GM12891 (cell line): ENCODE data around the gene TMEM143.
"Not testable (repeated sequence)": the region's sequence is repeated elsewhere in the genome, so short reads cannot be mapped to it uniquely, and the experiment has no call there.

Experiments used
- POLR2A ChIP-seq: IDR thresholded peaks from 2 replicates; pipeline ENCODE4 v1.6.1; 2011; ENCODE audit warnings: low read depth, low read length, control low read depth
- POLR2AphosphoS5 ChIP-seq: IDR thresholded peaks from 2 replicates; pipeline ENCODE4 v1.6.1; 2011; ENCODE audit warnings: low read depth, low read length, control low read depth
- TAF1 ChIP-seq: IDR thresholded peaks from 2 replicates; pipeline ENCODE4 v1.6.1; 2011; ENCODE audit warnings: low read depth, low read length, control low read depth

- TF ChIP-seq POLR2AphosphoS5, POLR2A, TAF1: not testable (repeated sequence)
These were observed 54.0 kb downstream of the TMEM143 start for GRCh38 chr19:48309731-48310130.
